Germinal center (tissue), 1 donor: Measurements from ENCODE around the gene G6PC2.
A peak's percentile ranks its signal among the peaks of the same experiment; 100 is the strongest.

Experiments
- DNase-seq: peaks from one replicate; pipeline ENCODE4 v3.0.0; 2012; ENCODE audit warnings: mixed read lengths, low spot score

Gene G6PC2

GRCh38 chr2:168948621-168949212, 47.6 kb downstream of the G6PC2 start:
- DNase-seq = peak; percentile 10

GRCh38 chr2:168949324-168949723, 48.2 kb downstream of the G6PC2 start:
- DNase-seq = no peak

GRCh38 chr2:168951871-168952270, 50.8 kb downstream of the G6PC2 start:
- DNase-seq = no peak

GRCh38 chr2:168952424-168952823, 51.3 kb downstream of the G6PC2 start:
- no peak for DNase-seq

GRCh38 chr2:168954256-168954655, 53.2 kb downstream of the G6PC2 start:
- no peak for DNase-seq

- no peak for DNase-seq
Observed at GRCh38 chr2:168955321-168955720, 54.2 kb downstream of the G6PC2 start.

GRCh38 chr2:168956392-168956791, 55.3 kb downstream of the G6PC2 start:
- DNase-seq = no peak
